K562 (cell line): ENCODE measurements around the gene USP32. TPM values are rescaled to one million over a fixed set of nuclear protein-coding genes. Genes with fewer than 3 reads are reported as not detected.

Experiments used
- CBX5 ChIP-seq: IDR thresholded peaks from 2 replicates; pipeline ENCODE4 v1.6.1; 2014; ENCODE audit warnings: low read depth, borderline replicate concordance
- HDAC8 ChIP-seq: fragments of 450-650 bp; IDR thresholded peaks from 2 replicates; pipeline ENCODE4 v1.6.1; 2016; ENCODE audit warnings: mild to moderate bottlenecking, missing genetic modification characterization, moderate library complexity, missing compliant biosample characterization
- SLC30A9 ChIP-seq: fragments of 250-450 bp; sonication (Bioruptor Pico); IDR thresholded peaks from 2 replicates; pipeline ENCODE4 v1.8.0; 2022; ENCODE audit warnings: mild to moderate bottlenecking, moderate library complexity
- SUPT5H ChIP-seq: fragments of 450-650 bp; IDR thresholded peaks from 2 replicates; pipeline ENCODE4 v1.6.1; 2016
- ZNF239 ChIP-seq: fragments of 250-450 bp; sonication (Bioruptor Pico); IDR thresholded peaks from 2 replicates; pipeline ENCODE4 v1.4.0; 2020; ENCODE audit warnings: mild to moderate bottlenecking
- ZNF24 ChIP-seq: fragments of 450-650 bp; IDR thresholded peaks from 2 replicates; pipeline ENCODE4 v1.6.1; 2016
- polyA plus RNA-seq, 8 experiments: library from polyadenylated mRNA; depleted of rRNA in 4 of 8; stranded (reverse) in 5 of 8; unstranded in 3 of 8; fragments of >200 nt; fragmentation: Nextera tagmentation in 2 of 8; fragmentation: Illumina TruSeq in 1 of 8; extraction: Ambion mirVana in 2 of 8; extraction: Trizol in 1 of 8; gene quantifications; 2 replicates each; pipeline versions ENCODE4 v1.2.1 to v1.2.3, GENCODE V29; 2011 to 2014; ENCODE audit warnings: inconsistent platforms in 1 of 8, missing spikeins in 1 of 8
- total RNA-seq, 7 experiments: library from RNA; depleted of rRNA in 6 of 7; stranded (reverse); fragments of >200 nt in 6 of 7; fragmentation: Illumina TruSeq in 2 of 7; extraction: Trizol in 2 of 7; gene quantifications; 2 replicates each; pipeline versions ENCODE4 v1.2.1 to v1.2.3, GENCODE V29; 2011 to 2021; ENCODE audit warnings: low replicate concordance in 1 of 7
- TF ChIP-seq, protein P1 (sequence below): fragments of 450-650 bp; formaldehyde crosslinking; IDR thresholded peaks from 2 replicates; pipeline ENCODE4 v1.4.0; 2022; ENCODE audit warnings: mild to moderate bottlenecking, moderate library complexity
- TF ChIP-seq, protein P2 (sequence below): conservative IDR thresholded peaks from 2 replicates; pipeline ENCODE4 v1.6.1; 2011; ENCODE audit warnings: low read depth, mild to moderate bottlenecking, low read length; ENCODE audit not compliant: control insufficient read depth
- TF ChIP-seq, protein P3 (sequence below), 2 experiments: IDR thresholded peaks; 2 replicates each; pipeline ENCODE4 v1.6.1; 2012; ENCODE audit warnings: improper control_type of control experiment in 2 of 2, low read depth in 2 of 2, low read length in 2 of 2, borderline replicate concordance in 1 of 2
- TF ChIP-seq, protein P4 (sequence below): fragments of 450-650 bp; IDR thresholded peaks from 2 replicates; pipeline ENCODE4 v1.6.1; 2016; ENCODE audit warnings: low read depth
- TF ChIP-seq, protein P5 (sequence below): fragments of 450-650 bp; conservative IDR thresholded peaks from 2 replicates; pipeline ENCODE4 v1.6.1; 2016; ENCODE audit warnings: missing genetic modification characterization, low read depth, mild to moderate bottlenecking, control low read depth, missing compliant biosample characterization

Gene USP32
- total and polyA plus RNA-seq, 9 of the 15 experiments (the other 6 are each of a cell fraction or from before 2014, with no cell fraction given), result 18.0 to 69.3 (median 47.1) TPM

DNA sequence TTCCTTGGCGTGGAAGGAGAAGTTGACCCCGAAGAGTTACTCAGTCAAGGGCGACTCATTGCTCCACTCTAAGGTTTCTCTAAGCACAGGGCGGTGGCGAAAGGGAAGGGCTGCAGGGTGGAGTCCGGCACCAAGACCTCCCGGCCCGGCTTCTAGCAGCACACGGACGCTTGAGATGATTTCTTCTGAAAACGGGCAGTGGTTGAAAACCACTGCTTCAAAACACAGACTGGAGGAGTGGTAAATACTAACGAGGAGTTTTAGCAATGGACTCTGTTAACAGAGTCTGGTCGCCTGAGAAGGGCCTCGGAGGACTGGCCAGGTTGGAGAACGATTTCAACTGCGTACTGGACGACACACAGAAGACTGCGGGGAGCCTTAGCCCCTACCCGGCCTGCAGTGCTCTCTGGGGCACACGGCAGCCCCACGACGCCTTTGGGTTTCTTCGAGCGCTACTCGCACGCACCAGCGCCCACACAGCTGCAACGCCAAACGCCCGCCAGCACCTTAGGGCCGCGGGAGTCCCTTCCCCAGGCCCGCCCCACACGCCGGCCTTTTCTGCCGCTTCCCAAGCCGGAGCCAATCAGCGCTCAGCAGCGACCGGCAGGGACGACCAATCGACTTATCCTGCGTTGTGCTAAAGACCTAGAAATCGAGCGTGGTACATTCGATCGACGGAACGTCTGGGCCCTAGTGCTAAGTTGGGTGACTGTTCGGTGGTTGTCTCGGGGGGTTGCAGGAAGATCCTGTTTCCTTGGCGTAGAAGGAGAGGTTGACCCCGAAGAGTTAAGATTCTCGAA lies 256.6 kb downstream of the USP32 start (continued):
- TF ChIP-seq, protein P1, sequence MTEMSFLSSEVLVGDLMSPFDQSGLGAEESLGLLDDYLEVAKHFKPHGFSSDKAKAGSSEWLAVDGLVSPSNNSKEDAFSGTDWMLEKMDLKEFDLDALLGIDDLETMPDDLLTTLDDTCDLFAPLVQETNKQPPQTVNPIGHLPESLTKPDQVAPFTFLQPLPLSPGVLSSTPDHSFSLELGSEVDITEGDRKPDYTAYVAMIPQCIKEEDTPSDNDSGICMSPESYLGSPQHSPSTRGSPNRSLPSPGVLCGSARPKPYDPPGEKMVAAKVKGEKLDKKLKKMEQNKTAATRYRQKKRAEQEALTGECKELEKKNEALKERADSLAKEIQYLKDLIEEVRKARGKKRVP (CRISPR knock-in tag), result no peak
- TF ChIP-seq, protein P2, sequence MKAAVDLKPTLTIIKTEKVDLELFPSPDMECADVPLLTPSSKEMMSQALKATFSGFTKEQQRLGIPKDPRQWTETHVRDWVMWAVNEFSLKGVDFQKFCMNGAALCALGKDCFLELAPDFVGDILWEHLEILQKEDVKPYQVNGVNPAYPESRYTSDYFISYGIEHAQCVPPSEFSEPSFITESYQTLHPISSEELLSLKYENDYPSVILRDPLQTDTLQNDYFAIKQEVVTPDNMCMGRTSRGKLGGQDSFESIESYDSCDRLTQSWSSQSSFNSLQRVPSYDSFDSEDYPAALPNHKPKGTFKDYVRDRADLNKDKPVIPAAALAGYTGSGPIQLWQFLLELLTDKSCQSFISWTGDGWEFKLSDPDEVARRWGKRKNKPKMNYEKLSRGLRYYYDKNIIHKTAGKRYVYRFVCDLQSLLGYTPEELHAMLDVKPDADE, result peak; percentile 80
- TF ChIP-seq HDAC8 (tag) (no peak), SLC30A9 (no peak), SUPT5H (peak; percentile 66), ZNF239 (CRISPR knock-in tag) (no peak), CBX5 (no peak), ZNF24 (no peak)
- TF ChIP-seq, protein P3, sequence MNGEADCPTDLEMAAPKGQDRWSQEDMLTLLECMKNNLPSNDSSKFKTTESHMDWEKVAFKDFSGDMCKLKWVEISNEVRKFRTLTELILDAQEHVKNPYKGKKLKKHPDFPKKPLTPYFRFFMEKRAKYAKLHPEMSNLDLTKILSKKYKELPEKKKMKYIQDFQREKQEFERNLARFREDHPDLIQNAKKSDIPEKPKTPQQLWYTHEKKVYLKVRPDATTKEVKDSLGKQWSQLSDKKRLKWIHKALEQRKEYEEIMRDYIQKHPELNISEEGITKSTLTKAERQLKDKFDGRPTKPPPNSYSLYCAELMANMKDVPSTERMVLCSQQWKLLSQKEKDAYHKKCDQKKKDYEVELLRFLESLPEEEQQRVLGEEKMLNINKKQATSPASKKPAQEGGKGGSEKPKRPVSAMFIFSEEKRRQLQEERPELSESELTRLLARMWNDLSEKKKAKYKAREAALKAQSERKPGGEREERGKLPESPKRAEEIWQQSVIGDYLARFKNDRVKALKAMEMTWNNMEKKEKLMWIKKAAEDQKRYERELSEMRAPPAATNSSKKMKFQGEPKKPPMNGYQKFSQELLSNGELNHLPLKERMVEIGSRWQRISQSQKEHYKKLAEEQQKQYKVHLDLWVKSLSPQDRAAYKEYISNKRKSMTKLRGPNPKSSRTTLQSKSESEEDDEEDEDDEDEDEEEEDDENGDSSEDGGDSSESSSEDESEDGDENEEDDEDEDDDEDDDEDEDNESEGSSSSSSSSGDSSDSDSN (IDR thresholded peaks at IDR 0.05; ENCODE audit: borderline replicate concordance in 1 of 2, low read depth in 2 of 2, low read length in 2 of 2), result peak; percentile 40 to 73; a peak in 1 of 4 replicates
- TF ChIP-seq, protein P4, sequence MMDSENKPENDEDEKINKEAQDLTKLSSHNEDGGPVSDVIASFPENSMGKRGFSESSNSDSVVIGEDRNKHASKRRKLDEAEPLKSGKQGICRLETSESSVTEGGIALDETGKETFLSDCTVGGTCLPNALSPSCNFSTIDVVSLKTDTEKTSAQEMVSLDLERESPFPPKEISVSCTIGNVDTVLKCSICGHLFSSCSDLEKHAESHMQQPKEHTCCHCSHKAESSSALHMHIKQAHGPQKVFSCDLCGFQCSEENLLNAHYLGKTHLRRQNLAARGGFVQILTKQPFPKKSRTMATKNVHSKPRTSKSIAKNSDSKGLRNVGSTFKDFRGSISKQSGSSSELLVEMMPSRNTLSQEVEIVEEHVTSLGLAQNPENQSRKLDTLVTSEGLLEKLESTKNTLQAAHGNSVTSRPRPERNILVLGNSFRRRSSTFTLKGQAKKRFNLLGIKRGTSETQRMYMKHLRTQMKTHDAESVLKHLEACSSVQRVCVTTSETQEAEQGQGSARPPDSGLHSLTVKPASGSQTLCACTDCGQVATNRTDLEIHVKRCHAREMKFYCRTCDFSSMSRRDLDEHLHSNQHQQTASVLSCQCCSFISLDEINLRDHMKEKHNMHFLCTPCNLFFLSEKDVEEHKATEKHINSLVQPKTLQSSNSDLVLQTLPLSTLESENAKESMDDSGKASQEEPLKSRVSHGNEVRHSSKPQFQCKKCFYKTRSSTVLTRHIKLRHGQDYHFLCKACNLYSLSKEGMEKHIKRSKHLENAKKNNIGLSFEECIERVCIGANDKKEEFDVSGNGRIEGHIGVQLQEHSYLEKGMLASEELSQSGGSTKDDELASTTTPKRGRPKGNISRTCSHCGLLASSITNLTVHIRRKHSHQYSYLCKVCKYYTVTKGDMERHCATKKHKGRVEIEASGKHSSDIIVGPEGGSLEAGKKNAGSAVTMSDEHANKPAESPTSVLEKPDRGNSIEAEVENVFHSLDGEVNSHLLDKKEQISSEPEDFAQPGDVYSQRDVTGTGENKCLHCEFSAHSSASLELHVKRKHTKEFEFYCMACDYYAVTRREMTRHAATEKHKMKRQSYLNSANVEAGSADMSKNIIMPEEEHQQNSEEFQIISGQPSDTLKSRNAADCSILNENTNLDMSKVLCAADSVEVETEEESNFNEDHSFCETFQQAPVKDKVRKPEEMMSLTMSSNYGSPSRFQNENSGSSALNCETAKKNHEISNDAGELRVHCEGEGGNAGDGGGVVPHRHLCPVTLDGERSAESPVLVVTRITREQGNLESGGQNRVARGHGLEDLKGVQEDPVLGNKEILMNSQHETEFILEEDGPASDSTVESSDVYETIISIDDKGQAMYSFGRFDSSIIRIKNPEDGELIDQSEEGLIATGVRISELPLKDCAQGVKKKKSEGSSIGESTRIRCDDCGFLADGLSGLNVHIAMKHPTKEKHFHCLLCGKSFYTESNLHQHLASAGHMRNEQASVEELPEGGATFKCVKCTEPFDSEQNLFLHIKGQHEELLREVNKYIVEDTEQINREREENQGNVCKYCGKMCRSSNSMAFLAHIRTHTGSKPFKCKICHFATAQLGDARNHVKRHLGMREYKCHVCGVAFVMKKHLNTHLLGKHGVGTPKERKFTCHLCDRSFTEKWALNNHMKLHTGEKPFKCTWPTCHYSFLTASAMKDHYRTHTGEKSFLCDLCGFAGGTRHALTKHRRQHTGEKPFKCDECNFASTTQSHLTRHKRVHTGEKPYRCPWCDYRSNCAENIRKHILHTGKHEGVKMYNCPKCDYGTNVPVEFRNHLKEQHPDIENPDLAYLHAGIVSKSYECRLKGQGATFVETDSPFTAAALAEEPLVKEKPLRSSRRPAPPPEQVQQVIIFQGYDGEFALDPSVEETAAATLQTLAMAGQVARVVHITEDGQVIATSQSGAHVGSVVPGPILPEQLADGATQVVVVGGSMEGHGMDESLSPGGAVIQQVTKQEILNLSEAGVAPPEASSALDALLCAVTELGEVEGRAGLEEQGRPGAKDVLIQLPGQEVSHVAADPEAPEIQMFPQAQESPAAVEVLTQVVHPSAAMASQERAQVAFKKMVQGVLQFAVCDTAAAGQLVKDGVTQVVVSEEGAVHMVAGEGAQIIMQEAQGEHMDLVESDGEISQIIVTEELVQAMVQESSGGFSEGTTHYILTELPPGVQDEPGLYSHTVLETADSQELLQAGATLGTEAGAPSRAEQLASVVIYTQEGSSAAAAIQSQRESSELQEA, result no peak
- TF ChIP-seq, protein P5, sequence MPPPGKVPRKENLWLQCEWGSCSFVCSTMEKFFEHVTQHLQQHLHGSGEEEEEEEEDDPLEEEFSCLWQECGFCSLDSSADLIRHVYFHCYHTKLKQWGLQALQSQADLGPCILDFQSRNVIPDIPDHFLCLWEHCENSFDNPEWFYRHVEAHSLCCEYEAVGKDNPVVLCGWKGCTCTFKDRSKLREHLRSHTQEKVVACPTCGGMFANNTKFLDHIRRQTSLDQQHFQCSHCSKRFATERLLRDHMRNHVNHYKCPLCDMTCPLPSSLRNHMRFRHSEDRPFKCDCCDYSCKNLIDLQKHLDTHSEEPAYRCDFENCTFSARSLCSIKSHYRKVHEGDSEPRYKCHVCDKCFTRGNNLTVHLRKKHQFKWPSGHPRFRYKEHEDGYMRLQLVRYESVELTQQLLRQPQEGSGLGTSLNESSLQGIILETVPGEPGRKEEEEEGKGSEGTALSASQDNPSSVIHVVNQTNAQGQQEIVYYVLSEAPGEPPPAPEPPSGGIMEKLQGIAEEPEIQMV (tag), result no peak
